ENCODE data around the gene KDM8. TPM values are rescaled to one million over a fixed set of nuclear protein-coding genes. Genes with fewer than 3 reads are reported as not detected.

KDM8 gene
- total and polyA plus RNA-seq, 9 of the 15 experiments (the other 6 are each of a cell fraction or from before 2014, with no cell fraction given): 0.61 to 9.1 (median 5.4) TPM

- TF ChIP-seq RERE (CRISPR knock-in tag; IDR thresholded peaks at IDR 0.05; ENCODE audit: borderline replicate concordance) (no peak), ZNF407 (IDR thresholded peaks at IDR 0.05; ENCODE audit: low read depth) (no peak), KDM1A (IDR thresholded peaks at IDR 0.05) (no peak), CSDE1 (IDR thresholded peaks at IDR 0.05) (peak in 1 of 2 experiments; percentile 71; a peak in 1 of 4 replicates), ZNF232 (CRISPR knock-in tag; IDR thresholded peaks at IDR 0.05) (no peak), HDAC1 (IDR thresholded peaks at IDR 0.05) (peak; percentile 46 to 74; a peak in 2 of 4 replicates), RFX5 (IDR thresholded peaks at IDR 0.05; ENCODE audit: low read depth, low read length) (no peak), NFIC (IDR thresholded peaks at IDR 0.05) (no peak), ZNF79 (CRISPR knock-in tag; IDR thresholded peaks at IDR 0.05; ENCODE audit: low read depth) (no peak), MAFK (IDR thresholded peaks at IDR 0.05; ENCODE audit: low read length) (no peak), HEY1 (CRISPR knock-in tag; IDR thresholded peaks at IDR 0.05; ENCODE audit: borderline replicate concordance) (no peak), CREB1 (IDR thresholded peaks at IDR 0.05) (peak; percentile 87), CREB1 (CRISPR knock-in tag; IDR thresholded peaks at IDR 0.05) (peak; percentile 93)
Observed at GRCh38 chr16:27268376-27269299, 65.3 kb downstream of the KDM8 start, which contains the start of gene NSMCE1 (continued).

Measured in K562 (cell line).